ENCODE data around the gene STK39.

The STK39 gene

DNA sequence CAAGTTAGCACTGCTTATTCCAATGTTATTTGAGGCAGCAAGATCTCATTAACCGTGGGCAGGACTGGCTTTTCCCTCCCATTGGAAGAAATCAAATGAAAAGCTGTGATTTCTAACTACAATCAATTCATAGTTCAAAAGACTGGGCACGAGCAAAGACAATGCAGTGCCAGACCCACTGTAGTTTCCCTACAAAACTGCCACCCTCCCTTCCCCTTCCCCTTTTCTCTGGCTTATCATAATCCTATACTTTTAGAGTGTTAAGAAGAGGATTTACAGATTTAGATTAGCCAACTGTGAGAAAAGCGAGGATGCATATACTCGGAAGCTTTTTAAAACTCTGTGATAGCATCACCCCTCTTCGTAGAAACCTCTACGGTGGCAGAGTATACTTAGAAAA lies 260.4 kb downstream of the STK39 start:
- DNase-seq = no peak

DNA sequence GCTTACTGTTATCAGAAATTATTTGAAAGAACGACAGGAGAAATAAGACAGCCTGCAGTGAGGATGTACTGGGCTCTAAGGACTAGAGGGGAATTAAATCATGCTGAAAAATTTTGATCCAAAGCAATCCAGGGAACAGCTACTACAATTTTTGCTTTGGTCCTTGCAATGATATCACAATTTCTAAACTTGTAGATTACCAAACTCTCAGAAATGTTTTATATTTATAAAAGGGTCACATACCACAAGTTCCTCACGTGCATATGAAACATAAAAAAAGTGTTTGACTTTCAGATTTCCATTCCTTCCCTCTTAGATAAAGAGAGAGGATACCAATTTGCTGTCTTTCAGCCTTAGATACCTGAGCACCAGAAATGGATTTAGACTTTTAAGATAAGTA lies 261.2 kb downstream of the STK39 start:
- DNase-seq = no peak

DNA sequence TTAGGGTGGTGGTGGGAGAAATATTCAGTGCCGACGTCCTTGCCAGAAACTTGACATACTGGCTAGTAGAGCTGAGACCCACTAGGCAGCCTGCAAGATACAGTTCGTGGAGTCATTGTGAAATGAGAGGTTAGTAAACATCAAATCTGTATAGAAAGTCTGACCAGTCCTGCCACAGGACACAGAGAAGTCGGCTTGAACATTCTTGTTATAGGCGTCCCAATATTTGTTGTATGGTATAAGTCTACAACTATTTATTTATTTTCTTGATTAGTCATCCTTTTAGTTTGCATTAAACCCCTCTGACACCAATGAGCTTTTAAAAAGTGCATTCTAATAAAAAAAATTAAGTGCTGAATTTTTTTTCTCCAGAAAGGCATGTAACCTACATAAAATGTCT lies 265.4 kb downstream of the STK39 start:
- DNase-seq = no peak

DNA sequence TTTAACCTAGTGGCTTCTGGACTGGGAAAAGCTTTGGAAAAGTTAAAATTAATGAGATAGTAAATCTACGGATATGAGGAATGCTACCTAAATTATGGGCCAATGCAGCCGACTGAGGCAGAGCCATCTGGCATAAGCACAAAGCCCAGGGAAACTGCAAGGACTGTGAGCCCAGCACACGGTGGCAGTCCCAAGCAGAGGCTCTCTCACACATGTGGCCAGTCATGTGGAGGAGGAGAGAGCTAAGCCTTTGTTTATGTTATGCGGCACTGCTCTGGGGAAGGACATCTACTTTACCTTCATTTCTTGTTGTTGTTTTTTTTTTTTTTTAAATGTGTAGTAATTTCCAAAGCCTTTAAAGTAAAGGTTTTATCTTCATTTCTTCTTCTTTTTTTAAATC lies 267.0 kb downstream of the STK39 start:
- DNase-seq = no peak

DNA sequence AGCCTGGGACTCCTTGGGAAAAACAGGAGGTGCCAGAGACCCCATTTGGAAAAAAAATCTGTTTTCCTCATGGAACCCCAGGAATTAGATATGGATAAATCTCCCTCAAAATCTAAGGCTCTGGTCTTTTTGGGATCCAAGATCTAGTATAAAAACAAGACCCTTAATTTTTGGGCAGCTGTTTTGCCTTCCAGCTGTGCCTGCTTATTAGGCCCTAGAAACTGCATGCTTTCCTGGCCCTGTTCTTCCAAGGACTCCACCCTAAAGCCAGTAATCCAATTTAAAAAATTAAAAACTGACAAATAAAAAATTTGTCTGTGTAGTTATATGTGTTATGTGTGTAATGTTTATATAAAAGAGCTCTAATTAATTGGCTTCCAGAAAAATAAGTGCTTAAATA lies 274.6 kb downstream of the STK39 start:
- no peak for DNase-seq

DNA sequence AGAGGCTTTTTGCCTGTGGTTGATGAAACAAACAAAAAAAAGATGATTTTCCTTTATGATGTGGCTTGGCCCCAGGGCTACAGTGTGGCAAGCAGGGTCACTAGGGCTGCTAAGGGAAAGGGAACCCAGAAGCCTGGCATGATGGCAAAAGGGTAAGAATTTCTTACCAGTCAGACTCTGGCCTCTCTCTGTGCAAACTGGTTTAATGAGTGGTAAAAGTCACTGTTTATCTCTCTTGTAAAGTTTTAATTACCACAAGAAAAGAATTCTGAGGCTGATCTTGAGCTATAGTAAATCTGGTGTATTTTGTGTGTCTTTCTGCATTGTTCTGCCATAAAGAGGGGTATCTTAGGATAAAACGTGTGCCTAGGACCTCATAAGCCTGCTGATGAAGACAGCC lies 275.4 kb downstream of the STK39 start:
- DNase-seq = no peak

DNA sequence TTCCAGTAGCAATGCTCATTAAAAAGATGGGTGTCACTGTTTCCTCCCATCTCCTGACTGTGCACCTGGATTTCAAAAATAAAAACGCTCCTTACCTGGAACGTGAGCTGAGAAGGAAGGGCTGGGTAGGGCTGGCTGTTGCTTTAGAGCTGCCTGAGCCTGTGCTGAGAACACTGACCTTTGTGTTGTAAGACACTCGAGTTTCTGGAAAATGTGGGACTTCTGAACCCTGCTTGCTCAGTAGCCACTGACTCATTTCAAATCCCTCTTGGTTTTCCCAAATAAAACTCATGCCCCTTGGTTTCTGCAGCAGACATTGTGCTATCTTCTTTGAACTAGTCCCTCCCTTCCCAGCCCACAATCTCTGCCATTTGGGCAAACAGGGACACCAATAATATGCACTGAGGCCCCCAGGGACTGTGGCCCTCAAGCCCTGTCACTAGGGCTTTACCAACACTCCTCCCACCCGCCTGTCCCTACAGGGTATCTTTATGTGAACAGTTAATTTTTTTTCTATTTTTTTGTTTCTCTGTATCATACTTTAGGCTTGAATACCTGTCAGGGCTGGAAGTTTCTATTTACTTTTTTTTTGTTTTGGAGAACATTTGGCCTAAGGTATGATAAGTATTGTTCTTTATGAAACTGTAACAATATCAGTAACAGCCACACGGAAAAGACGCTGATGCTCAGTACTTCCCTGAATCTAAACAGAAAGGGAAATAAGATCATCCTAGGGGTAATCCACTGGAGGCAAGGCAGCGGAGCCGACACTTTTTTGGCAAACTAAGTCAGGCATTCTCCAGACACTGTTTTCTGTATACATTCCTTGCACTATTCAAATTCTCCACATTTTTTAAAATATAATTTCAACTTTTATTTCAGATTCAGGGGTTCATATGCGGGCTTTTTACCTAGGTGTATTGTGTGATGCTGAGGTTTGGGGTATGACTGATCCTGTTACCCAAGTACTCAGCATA lies 280.2 kb downstream of the STK39 start:
- DNase-seq = no peak

DNA sequence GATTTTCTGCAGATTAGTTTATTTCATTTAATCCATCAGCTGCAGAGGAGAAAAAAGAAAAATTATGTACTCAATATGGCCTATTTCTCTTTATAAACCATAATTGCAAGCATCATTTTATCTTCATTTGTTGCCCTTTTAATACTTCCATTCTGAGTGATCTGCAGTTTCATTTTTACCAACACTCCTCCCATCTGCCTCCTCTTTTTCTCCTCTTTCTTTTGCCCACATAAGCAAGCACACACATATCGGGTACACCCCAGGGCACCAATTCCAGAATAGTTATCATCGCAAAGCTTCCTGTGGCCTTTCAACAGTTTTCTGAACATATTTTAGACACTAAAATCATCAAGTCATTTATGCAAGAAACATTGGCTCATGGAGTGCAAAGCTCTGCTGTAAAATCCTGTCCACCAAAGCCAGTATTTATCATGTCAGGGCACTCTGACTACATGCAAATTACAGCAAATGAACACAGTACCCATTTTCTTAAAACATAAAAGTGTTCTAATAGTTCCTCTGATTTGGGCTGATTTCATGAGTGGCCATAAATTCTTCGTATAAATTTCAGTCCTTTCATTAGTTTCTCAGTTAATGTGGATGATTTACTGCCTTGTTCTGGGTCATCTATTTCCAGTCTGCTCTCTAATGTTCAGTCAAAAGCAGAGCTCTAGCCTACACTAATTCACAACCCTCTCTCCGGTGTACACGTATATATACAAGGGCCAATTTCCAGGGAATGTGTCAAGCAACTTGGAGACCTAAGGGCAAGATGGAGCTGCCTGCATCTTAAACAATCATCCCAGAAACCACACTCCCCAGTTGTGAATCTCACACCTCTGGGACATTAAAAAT lies 281.3 kb downstream of the STK39 start:
- no peak for DNase-seq

DNA sequence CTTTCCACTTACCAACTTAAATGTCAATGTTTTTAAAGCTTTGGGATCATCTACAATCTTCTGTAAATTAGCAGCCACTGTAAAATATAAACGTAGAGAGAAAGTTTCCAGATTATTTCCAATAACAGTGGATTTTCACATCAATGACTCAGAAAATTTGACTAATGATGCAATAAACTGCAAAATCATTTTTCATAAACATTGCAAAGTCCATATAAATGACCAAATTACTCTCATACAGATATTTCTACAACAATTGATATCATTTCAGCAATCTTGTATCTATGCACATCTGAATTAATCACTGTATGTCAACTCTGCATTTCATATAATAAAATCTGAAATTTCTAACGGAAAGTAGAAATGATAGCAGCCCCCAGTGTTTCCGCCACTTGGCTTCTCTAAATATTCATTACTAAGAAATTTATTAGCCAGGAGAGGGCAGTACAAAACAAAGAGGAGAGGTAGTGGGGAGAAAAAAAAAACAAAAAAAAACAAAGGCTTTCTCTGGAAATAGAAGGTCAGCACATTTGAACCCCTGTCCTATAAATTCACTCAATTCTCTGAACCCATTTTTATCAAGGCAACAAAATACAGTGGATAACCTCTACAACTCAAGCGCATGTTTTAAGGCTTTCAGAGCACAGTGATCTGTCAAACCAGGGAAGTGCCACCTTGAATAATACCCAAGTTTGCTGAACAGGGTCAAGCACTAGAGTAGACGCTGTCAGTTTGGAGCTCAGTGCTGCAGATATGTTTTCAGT lies 282.6 kb downstream of the STK39 start:
- DNase-seq = no peak

DNA sequence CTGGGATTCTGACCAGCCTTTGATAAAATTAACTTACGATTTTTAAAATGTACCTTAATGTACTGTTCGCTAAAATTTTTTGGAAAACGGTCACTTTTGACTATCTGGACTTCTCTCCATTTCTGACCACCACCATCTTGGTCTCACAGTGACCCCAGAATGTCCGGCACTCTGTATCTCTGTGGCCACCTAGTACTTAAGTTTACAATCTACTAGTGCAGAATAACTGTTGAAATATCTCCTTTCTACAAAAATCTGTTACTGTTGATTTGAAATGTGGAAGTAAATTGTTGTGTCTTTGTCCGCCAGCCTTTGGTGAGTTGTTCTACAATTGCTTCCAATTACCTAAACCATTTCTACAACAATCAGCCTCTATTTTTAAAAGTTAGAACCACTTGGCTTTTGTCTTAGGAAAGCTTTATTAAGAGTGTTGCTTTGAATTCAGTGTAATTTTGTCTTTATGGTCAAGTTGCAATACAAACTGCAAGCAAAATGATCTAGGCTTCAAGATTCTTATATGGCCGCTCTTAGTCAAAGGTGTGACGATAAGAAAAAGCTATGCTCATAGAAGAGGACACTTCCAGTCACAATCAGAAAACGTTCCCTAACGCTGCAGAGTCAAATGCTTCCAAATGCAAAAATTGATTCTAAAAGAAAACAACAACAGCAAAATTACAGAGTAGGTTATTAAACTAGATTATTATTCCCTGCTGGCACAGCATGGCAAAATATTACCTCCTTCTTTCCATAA lies 283.3 kb downstream of the STK39 start:
- no peak for DNase-seq

DNA sequence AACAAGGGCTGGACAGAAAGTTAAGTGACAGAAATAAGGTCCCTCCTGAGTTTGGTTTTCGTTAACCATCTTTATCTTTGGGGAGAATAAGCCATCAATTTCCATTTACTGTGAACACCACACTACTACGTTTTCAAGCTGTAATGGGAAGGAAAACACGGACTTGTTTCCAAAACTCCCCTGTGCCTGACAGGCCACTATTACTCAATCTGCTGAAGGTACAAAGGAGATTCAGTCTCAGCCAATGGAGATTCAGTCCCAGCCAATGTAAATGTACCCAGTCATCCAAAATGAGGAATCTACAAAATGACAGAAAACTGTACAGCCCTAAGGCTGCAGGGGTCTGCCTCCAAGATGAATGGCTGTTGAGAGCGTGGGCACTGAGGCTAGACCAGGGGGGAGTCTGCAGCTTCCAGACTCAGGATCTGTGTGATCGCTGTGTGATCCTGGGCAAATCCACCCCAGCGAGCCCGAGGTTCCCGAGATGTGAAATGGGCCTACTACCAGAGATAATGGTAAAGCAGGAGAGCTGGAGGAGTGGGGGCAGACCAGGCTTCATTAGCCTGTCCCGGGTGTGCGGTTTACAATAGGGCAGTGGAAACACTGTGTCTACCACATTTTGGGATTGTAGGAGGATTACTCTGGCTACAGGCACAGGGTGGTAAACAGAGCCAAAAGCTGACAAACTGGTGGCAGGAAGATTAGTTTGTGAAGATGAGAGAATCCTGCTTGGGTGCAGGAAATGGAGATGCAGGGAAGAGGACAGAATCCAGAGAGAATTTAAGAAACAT lies 284.8 kb downstream of the STK39 start:
- DNase-seq = no peak

DNA sequence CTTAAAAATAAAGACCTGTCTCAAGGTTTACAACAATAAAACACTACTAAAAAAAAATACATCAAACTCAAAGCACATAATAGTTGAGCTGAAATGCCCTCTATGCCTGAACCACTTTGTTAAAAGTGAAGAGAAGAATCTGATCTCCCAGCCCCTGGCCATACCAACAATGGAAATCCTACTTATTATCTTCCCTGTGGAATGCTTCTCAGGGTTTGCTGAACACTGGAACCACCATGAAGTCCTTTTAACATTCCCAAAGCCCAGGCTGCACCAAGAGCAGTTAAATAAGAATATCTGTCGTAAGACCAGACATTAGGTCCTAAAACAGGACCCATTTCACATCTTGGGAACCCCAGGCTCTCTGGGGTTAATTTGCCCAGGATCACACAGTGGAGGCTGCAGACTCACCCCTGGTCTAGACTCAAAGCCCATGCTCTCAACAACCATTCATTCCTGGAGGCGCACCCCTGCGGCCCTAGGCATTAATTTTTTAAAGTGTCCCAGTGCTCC lies 285.8 kb downstream of the STK39 start:
- no peak for DNase-seq

DNA sequence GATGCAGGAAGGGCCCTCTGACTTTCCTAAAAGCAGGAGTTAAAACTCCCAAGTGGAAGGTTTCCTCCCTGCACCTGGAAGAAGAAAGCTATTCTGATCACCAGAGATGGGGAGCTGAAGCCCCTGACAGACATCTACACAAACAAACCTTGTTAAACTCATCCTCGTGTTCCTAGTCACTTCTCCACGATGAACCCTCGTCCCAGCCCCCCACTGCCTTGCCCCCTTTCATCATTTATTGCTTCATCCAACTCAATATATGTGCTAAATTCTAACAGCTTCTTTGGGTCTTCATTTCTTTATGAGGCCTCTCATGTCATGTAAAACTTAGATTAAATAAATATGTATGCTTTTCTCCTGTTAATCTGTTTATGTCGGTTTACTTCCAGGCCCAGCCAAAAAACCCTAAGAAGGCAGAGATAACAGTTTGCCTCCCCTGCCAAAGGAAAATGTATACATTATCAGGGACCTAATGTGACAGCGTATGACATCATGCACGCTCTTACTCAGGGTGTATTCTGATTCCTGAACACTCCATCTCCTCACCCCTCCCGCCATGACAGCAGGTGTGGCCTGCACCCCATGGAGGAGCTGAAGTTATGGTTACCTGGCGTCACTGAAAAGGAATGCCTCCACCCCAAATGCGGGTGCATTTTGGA lies 287.2 kb downstream of the STK39 start:
- no peak for DNase-seq

DNA sequence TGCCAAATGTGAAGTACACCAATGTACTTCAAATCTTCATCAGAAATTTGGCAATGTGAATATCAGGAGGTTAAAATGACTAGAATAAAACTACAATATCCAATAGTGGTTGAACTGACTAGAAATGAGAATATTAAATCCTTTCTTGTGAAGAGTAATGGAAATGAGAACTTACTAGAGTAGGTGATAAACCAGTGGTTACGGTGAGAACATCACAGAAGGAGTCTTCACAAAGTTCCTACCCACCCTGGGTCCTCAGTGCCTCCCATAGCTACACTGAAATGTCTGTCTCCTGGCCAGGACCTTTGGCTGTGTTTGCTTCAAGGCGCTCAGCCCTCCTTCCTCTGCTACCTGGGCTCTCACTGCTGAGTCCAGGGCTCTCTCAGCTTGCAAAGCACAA lies 289.7 kb downstream of the STK39 start:
- DNase-seq = no peak

DNA sequence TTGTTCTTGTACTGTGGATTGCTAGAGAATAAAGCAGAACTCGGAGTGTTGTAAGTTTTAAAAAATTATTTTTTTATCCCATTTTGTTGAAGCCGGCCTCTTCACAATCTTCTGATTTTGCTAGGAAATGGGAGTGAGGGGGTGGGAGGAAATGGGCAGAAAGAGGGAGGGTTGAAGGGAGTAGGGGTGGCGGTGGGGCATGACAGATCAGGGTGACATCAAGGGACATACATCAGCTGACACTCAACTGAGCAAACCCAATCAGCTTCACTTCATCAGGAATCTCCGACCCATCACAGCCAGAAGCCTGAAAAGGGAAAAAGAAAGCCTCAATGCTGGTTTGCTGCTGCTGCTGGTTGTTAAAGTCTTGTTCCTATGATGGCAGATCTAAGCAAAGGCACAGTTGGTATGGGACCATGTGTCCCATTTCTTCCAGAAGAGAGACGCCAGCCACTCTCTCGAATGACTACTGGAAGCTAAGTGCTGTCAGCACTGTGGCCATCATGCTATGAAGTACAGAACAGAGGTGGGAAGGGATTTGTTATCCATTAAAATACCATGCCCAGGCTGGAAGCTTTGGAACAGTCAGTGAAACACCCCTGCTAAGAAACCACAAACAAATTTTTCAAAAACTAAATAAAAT lies 292.0 kb downstream of the STK39 start:
- DNase-seq = no peak

DNA sequence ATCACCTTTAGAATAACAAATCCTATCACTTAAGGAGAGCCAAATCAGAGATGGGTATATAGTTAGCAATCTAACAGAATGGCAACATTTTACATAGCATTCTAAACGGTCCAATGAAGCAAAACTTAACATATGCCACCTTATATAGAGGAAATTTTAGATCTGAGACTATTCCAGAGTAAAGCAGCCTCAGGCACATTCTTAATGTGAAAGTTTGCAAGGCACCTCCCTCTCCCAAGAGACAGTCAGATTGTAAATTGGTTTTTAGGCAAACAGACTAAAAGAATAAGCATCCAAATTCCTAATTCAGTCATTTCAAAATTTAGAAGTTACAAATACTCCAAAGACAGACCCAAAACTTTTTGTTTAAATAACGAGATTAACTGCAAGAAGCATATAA lies 292.9 kb downstream of the STK39 start:
- DNase-seq = no peak

DNA sequence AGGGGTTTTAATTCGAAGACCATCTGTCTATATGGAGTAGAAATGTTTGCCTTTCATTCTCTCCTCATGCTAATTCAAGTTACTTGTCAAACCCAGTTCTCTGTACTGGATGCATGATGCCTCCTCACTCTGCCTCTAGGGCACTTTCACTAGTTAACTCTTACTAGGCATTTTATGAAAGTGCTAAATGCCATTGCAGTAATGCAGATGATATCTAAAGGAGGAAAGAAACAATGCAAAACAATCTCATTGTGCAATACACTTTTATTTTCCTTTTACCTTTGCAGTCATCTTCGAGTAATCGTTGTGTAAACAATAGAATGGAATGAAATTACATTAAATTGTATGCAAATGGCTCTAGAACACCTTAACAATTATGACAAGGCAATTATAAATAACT lies 293.6 kb downstream of the STK39 start:
- no peak for DNase-seq

DNA sequence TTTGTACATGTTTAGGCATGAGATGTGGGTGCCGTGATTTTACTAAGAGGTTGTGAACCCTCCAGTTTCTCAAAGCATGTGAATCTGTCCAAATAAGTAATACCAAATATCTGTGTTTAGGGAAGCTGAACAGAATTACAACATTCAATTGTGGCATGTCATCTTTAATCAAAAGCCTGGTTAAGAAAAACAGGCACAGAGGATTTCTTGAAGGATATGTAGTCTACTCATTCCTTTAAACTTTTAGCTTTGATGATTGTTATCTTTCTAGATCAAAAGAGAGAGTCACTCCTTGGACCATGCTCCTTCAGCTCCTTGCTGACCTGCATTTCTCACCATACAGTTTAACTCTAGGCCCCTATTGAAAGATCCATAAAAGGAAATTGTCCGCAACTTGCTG lies 296.8 kb downstream of the STK39 start:
- no peak for DNase-seq

DNA sequence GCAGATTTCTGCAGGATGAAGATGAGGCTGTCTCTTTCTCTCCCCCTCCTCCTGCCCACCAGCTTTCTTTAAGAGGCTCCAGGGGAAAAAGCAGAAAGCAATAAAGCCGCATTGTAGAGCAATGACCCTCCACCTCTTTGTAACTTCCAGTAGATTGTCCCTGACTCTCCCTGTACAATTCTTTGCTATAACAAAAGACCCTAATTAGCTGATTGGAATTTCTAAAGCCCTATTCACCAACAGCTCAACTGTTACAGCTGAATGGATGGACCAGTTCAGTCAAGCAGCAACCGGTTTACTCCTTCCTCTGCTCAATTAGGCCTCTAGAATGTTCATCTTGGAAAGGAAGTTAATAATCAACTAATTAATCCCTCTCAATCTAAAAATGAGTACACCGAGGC lies 301.0 kb downstream of the STK39 start:
- no peak for DNase-seq

DNA sequence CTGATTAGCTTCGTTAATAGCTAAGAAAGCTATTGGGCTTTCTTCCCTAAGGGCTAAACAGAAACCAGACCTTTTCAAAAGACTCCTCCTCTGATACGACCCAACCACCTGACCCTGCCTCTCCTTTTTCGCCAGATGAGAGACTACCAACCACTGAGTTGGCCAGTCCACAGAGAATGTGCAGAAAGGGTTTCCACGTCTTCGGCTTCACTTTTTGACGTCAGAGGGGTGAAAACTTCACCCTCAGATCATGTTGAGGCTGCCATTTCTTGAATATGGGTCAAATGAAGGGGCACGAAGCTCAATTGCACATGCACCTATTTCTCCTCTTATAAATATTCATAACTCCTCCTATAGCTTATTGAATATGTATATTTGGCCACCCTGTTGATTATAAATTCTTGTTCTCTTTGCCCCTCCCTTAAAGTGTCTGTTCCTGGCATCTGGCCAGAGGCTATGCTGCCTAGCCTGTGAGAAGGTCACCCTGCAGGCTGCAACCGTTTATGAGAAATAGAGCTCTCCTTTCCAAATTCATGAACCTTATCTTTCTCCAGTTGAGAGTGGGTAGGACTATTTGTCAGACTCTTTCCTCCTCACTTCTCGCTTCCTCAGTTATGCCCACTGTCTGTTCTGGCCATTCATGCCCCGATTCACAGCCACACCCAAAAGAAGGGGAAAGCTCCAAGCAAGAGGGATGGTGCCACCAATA lies 301.6 kb downstream of the STK39 start:
- DNase-seq = no peak
